HG02571 (cell line): Measurements from ENCODE around the gene NUTM2B.
"Not testable (repeated sequence)": the region's sequence is repeated elsewhere in the genome, so short reads cannot be mapped to it uniquely, and the experiment has no call there.

Source experiments
- ATAC-seq: cut with Tn5 transposase; IDR thresholded peaks from one replicate; pipeline ENCODE4 v1.9.1; 2021; ENCODE audit warnings: mild to moderate bottlenecking, moderate library complexity; ENCODE audit not compliant: unreplicated experiment

The NUTM2B gene, protein sequence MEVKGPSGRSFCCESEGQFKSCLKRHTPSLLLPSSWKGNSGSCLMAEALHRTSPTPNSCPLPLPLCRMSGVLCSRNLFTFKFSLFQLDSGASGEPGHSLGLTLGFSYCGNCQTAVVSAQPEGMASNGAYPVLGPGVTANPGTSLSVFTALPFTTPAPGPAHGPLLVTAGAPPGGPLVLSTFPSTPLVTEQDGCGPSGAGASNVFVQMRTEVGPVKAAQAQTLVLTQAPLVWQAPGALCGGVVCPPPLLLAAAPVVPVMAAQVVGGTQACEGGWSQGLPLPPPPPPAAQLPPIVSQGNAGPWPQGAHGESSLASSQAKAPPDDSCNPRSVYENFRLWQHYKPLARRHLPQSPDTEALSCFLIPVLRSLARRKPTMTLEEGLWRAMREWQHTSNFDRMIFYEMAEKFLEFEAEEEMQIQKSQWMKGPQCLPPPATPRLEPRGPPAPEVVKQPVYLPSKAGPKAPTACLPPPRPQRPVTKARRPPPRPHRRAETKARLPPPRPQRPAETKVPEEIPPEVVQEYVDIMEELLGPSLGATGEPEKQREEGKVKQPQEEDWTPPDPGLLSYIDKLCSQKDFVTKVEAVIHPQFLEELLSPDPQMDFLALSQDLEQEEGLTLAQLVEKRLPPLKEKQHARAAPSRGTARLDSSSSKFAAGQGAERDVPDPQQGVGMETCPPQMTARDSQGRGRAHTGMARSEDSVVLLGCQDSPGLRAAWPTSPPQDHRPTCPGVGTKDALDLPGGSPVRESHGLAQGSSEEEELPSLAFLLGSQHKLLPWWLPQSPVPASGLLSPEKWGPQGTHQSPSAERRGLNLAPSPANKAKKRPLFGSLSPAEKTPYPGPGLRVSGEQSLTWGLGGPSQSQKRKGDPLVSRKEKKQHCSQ

DNA sequence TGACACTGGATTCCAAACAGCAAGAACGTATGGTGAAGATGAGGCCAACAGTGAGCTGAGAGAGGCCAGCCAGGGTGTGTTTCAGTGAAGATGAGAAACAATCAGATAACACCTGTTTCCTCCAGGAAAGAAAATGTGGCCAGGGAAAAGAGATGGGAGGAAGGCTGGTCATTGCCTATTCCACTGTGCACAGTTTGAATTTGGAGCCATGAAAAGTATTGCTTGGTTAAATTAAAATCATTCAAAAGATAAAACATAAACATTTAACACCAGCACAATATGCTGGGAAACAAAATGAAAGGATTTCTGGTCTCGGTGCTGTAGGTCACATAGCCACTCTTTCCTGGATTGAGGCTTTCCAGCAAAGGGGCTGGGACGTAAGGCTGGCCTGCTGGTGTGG lies at the start of gene NUTM2B:
NUTM2B (plus strand) TSS at position 301 of the 400 bp plus-strand sequence. CDS start 383 bp downstream, outside the sequence.
- not testable (repeated sequence) for ATAC-seq

DNA sequence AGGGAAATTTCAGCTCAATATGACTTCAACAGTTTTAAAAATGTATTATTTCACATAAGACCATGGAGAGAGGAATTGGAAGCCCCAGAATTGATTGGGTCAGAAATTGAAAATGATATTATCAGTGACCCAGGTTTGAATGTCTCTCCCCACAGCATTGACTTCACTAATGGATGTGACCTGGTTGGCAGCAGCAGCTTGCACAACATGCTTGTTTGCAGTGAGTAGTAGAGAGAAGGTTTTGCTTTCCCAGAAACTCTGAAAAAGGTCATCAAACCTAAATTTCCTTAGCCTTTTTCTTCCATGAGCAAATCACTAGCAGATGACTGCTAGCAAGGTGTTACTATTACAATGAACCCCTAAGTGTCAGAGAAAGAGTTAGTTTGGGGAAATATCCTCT lies 39.7 kb upstream of the NUTM2B start:
- not testable (repeated sequence) for ATAC-seq

DNA sequence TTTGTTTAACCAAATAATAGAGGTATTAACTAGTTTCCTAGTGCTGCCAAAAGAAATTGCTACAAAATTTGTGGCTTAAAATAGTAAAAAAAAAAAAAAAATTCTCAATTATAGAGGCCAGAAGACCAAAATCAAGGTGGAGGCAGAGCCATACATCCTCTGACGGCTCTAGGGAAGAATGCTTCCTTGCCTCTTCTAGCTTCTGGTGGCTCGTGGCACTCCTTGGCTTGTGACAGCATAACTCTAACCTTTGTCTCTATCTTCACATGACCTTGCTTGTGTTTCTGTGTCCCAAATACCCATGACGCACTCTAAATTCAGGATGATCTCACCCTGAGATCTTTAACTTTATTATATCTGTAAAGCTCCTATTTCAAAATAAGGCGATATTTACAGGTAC lies 38.3 kb upstream of the NUTM2B start:
- not testable (repeated sequence) for ATAC-seq

DNA sequence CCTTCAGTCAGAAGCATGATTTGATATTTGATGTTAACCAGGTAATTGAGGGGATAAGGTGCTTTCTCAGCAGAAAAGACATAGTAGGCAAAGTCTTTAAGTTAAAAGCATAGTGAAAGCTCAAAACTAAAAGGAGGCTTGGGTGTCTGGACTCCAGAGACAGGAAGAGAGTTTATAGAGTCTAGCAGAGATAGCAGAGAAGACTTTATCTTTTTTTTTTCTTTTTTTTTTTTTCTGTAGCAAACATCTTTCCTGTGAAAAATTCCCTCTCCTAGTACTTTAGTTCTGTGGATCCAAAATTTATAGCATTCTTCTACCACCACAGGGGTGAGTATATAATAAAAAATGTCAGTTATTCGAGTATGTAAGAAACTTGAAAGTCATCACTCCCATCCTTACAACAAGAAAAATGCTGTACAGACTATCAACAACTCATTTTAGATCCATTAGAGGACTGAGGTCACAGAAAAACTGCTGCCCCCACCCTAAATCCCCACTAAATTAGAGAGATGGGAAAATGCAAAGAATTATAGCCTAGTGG lies 33.7 kb upstream of the NUTM2B start:
- ATAC-seq = not testable (repeated sequence)

DNA sequence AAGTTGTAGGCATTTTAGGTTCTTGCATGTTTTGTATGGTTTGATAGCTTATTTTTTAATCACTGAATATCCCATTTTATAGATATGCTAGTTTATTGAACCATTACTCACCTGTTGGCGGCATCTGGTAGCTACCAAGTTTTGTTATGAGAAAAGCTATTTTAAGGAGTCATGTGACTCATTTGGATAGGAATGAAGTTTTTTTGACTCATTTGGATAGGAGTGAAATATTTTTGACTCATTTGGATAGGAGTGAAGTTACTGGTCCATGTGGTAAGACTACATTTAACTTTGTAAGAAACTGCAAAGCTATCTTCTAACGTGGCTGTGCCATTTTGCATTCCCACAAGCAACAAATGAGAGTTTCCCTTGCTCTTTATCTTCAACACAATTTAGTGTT lies 28.1 kb upstream of the NUTM2B start:
- not testable (repeated sequence) for ATAC-seq

DNA sequence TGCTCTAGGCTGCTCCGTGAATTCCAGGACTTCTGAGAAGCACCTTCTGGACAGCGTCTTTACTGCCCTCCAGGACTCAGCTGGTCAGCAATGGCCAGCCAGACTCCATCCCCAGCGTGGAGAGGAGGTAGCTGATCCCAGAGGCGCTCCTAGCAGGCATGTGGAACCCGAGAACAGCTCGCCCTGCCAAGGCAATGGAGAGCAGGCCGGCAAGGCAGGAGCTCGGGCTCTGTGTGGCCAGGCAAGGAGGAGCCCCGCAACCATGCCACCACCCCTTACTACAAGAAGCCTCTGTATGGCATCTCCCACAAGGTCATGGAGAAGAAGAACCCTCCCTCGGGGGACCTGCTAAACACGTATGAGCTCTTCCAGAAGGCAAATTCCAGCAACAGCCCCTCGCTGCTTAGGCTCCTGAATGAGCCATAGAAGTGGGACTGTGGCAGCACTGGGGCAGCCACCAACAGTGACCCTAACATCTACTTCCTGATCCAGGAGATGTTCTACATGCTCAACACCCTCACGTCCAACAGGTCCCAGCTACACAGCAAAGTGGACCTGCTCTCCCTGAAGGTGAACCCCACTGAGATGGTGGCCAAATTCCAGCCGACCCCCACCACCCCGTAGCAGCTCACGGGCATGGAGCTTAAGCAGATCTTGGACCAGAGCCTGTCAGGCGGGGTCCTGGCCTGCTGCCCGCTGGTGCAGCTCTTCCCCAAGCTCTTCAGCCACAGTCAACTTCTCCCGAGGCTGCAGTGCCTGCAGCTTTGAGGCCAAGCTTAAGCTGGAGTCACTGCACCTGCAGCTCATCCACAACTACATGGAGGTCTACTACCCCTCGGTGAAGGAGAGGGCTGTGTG lies 19.8 kb upstream of the NUTM2B start:
- ATAC-seq = not testable (repeated sequence)

DNA sequence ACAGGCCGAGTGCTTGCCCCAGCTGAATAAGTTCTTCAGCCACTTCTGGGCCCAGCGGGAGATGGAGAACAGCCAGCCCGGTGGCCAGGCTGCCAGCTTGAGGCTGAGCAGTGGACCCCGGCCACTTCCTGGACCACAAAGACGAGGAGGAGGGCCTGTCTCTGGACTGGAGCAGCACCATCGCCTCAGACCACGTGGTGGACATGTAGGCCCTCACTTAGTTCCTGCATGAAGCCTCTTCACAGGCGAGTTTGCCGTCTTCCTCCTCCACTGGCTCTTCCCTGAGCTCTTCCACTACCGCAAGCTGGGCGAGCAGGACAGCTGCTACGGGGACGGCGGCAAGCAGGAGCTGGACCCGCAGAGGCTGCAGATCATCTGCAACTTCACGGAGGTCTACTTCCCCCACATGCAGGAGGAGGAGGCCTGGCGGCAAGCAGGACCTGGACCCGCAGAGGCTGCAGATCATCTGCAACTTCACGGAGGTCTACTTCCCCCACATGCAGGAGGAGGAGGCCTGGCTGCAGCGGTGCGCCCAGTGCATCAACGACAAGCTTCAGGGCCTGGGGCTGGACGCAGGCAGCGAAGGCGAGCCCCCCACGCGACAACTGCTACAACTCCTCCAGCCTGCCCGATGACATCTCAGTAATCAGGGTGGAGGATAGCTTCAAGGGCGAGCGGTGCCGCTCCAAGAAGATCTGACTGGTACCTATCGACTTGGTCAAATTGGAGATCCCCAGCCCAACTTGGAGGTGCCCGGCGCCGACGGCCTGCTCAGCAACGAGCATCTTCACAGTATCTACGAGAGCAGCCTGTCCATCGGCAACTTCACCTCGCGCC lies 18.9 kb upstream of the NUTM2B start:
- ATAC-seq = not testable (repeated sequence)

DNA sequence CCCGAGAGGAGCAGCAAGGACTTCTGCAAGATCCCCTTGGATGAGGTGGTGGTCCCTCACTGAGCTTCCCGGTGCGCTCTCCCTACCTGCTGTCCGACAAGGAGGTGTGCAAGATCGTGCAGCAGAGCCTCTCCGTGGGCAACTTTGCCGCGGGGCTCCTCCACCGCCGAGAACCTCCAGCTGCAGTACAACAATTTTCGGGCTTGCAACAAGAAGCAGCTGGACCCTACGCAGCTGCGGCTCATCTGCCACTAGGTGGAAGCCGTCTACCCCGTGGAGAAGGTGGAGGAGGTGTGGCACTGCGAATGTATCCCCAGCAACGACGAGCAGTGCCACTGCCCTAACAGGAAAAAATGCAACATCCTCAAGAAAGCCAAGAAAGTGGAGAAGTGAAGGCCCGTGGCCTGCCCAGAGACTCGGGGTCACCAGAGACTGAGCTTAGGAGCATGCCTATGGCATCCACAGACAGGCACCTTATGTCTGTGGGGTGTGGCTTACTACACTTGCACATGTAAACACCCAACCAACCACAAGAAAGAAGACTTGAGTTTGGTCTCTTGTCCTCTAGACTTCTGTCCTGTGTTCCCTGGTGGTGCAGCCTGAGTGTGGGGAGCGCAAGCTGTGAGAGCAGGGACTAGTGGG lies 17.9 kb upstream of the NUTM2B start:
- peak; percentile 76 for ATAC-seq

DNA sequence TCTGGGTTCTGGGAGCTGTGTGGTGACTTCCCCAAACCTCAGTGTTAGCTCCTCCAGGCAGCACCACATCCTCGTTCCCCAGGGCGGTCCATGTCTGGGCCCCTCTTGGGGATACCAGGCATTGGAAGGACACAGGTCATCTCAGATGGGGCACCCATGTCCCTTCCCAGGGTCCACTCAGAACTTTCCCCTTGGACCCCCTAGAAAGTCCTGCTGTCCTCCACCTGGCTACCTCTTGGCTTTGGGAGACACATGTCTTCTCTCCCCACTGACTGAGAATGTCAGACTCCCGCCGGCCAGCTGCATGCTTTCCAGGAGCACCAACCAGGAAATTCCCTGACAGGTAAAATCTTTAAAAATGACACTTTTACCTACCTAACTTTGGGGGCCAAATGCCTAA lies 16.4 kb upstream of the NUTM2B start:
- not testable (repeated sequence) for ATAC-seq

DNA sequence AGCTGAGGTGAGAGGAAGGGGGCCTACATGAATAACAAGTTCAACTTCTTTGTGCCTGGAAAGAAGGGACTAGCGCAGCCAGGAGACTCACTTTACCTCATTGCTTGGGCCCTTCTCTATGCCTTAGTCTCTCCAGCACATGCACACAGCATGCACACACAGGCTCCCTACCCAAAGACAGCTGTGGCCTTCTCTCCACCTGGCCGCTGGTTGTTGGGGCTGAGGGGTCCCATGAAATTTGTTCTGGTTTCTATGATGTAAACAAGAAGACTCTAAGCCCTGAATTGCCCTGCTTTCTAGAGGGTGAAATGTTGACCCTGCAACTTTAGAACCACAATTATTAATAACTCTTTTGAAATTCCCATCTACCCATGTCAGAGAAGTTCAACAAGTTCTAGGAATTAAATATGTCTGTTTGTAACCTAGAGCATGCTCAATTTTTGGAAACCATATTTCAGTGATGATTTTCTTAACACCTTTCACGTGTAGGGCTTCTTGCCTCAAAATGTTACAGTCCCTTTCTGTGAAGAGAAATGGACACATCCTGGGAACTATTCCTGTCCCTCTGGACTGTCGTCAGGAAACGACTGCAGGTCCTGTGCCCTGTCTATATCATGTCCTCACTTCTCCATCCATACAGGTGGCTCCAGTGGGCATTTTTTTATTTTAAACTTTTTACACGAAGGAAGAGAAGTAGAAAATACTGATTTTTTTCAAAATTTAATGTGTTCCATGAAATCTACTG lies 15.4 kb upstream of the NUTM2B start:
- not testable (repeated sequence) for ATAC-seq

DNA sequence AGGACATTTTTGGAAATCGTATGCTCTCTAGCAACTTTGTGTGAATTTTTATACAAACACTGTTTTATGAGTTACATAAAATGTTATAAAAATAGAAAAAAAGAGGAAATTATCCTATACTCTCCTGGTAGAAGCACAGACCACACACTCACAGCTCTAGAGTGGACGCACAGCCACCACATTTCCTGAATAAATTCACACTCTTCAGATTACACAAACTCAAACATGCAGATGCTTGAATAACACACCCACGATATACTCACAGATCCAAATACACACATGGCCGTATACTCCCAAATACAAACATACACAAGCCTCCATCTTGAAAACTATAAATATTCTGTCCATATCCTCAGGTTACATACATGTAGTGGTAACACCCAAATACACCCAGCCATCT lies 14.2 kb upstream of the NUTM2B start:
- ATAC-seq = not testable (repeated sequence)

DNA sequence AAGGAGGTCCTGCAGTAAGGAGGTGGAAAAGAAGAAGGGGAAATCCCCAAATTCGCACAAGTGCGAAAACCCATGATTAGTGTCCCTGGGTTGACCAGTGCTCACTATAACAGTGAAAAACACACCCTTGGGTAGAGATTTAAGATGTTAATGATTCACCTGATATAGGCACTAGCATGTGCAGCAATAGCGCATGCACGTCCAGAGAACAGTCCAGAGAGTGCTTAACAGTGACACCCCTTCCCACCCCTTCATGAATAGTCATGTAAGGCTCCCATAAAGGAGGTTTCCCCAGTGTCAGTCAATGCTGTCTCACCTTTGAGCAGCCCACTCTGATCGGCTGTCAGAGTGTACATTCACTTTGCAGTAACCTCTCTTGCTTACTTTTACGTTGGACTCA lies 6.4 kb upstream of the NUTM2B start:
- ATAC-seq = not testable (repeated sequence)

DNA sequence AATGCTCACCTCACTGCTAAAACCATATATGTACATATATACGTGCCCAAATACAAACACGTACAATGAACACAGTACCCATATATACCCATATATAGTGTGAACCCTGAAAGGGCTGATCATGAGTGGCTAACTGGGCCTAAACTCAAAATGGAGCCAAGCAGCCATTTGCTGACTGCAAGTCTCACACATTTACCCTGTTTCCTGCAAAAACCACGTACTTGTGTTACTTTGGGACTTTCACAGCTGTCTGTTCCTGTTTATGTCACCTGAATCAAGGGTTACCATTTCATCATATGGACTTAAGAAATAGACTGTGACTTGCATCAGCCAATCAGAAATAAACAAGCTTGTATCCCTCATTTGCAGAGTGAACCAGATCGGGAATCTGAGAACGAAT lies 5.9 kb upstream of the NUTM2B start:
- not testable (repeated sequence) for ATAC-seq

DNA sequence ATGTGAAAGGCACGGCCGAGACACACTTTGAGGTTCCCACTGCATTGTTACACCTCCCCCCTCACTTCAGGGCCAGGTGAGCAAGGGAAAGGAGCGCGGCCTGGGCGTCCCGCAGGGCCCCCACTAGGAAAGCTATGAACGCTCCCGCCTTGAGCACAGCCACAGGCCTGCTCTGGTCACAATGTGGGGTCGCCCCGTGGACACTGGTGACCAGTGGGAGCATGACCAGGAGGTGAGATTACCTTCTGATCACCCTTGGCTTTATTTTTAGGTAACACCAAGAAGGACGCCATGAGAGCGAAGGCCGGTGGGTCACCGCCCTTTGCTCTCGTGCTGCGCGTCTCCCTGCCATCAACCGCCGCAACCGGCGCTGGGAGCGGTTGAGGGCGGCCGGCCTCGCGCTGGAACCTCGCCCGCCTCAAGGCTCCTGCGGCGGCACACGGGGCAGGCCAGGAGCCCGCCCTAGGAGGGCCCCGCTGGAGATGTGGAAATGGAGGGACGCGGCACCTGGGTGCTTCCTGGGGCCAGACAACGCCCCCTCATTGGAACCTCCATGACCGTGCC lies 2.6 kb upstream of the NUTM2B start:
- not testable (repeated sequence) for ATAC-seq

DNA sequence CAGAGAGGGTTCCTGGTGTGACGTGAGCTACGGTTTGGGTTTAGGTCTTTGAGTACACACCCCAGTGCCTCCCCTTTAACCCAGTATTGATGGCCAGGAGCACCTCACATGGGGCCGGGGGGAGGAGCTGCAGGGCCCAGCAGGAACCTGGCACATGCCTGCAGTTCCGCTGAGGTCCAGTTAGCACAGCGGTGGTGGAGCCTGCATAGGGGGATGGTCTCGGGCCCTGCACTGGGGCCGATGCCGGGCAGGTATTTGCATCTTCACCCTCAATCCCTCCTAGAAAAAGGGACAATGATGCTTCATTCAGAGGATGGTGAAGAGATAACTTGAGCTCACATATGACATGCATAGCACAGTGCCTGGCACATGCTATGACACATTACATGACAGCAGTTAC lies 4.0 kb downstream of the NUTM2B start:
- ATAC-seq = not testable (repeated sequence)

DNA sequence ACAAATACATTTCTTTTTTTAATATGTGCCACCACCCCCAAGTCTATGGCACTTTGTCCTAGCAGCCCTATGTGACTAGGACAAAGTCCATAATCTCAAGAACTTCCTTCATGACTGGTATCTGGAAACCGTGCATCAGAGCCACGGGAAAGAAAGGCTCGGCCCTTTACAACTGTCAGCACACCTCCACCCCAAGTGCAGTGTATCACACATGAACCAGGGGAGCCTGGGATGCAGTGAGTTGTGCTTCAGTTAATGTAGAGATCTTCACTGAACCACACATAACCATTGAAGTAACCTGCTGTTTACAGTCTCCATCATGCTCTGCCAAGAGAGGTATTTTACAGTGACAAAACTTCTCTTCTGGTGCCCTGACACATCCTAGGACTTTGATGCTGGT lies 11.9 kb downstream of the NUTM2B start:
- ATAC-seq = not testable (repeated sequence)

DNA sequence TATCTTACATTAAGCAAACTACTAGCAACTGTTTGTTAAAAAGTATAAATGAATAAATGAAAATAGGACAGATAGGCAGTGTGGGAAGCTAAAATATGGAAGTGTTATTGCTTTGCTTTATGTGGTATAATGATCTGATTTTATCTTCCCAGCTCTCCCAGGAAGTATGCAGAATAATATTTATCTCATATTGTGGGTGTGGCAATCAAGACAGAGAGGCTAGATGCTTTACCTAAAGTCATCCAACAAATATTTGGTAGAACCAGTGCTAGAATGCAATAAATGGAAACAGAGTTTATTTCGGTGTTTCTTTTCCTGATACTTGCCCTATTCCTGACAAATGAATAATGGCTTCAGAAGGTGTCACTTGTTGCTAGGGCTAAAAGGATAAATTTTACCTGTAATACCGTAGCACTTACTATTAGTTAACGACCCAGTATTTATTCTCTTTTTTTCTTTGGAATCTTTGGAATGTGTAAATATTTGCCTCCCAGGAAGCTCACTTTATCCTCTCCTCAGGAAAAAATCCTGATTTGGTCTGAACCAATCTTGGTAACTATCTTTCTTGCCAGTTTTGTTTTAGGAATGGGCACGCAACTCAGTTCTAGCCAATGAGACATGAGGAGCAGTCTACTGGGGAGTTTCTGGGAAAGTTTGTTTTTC lies 14.0 kb downstream of the NUTM2B start:
- not testable (repeated sequence) for ATAC-seq

DNA sequence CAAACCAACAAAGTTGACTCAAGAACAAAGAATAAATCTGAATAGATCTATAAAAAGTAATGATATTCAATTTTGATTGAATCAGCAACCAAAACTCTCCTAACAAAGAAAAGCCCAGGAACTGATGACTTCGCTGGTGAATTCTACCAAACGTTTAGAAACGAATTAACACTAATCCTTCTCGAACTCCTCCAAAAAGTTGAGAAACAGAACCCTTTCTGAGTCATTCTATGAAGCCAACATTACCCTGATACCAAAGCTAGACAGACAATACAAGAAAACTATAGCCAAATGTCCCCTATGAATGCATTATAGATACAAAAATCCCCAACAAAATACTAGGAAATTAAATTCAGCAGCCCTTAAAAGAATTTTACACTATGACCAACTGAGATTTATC lies 17.0 kb downstream of the NUTM2B start:
- not testable (repeated sequence) for ATAC-seq
